HEK293T (cell line): Measurements from ENCODE around the gene CDK13.
"Not testable (repeated sequence)": the region's sequence is repeated elsewhere in the genome, so short reads cannot be mapped to it uniquely, and the experiment has no call there.

Source experiments
- CTCF ChIA-PET: fragments of 350-600 bp; formaldehyde crosslinking; extraction: SDS; loops from one replicate; lab custom pipeline; 2021; ENCODE audit warnings: antibody characterized with exemption, inconsistent platforms; lab: Yijun Ruan, JAX
- POLR2A ChIA-PET: fragments of 350-600 bp; formaldehyde crosslinking; extraction: SDS; loops from one replicate; lab custom pipeline; 2020; ENCODE audit warnings: antibody characterized with exemption, inconsistent platforms; lab: Yijun Ruan, JAX
- DNase-seq: peaks from one replicate; pipeline ENCODE4 v3.0.0; 2012; ENCODE audit warnings: mixed read lengths; ENCODE audit errors: extremely low spot score
- ARNT ChIP-seq: fragments of 450-650 bp; IDR thresholded peaks from 2 replicates; pipeline ENCODE4 v1.6.1; 2017; ENCODE audit warnings: mild to moderate bottlenecking
- BHLHE40 ChIP-seq: fragments of 450-650 bp; IDR thresholded peaks from 2 replicates; pipeline ENCODE4 v1.6.1; 2016; ENCODE audit warnings: mild to moderate bottlenecking, moderate library complexity, borderline replicate concordance
- CTBP1 ChIP-seq: fragments of 450-650 bp; IDR thresholded peaks from 2 replicates; pipeline ENCODE4 v1.6.1; 2016; ENCODE audit warnings: borderline replicate concordance
- ELF4 ChIP-seq: fragments of 450-650 bp; IDR thresholded peaks from 2 replicates; pipeline ENCODE4 v1.6.1; 2017; ENCODE audit warnings: antibody characterized with exemption
- FOXA1 ChIP-seq: fragments of 450-650 bp; IDR thresholded peaks from 2 replicates; pipeline ENCODE4 v1.6.1; 2016; ENCODE audit warnings: mild to moderate bottlenecking
- FOXK2 ChIP-seq: fragments of 450-650 bp; IDR thresholded peaks from 2 replicates; pipeline ENCODE4 v1.6.1; 2016; ENCODE audit warnings: mild to moderate bottlenecking
- FOXM1 ChIP-seq: fragments of 450-650 bp; IDR thresholded peaks from 2 replicates; pipeline ENCODE4 v1.6.1; 2017; ENCODE audit warnings: mild to moderate bottlenecking, borderline replicate concordance
- HDGF ChIP-seq: fragments of 450-650 bp; IDR thresholded peaks from 2 replicates; pipeline ENCODE4 v1.6.1; 2017; ENCODE audit warnings: antibody characterized with exemption, borderline replicate concordance
- L3MBTL2 ChIP-seq: fragments of 450-650 bp; conservative IDR thresholded peaks from 2 replicates; pipeline ENCODE4 v1.6.1; 2016; ENCODE audit warnings: mild to moderate bottlenecking
- LEF1 ChIP-seq: fragments of 450-650 bp; IDR thresholded peaks from 2 replicates; pipeline ENCODE4 v1.6.1; 2017; ENCODE audit warnings: mild to moderate bottlenecking, borderline replicate concordance
- NFRKB ChIP-seq: fragments of 450-650 bp; IDR thresholded peaks from 2 replicates; pipeline ENCODE4 v1.6.1; 2016; ENCODE audit warnings: mild to moderate bottlenecking, moderate library complexity
- PKNOX1 ChIP-seq: fragments of 450-650 bp; IDR thresholded peaks from 2 replicates; pipeline ENCODE4 v1.6.1; 2016
- SP1 ChIP-seq: fragments of 450-650 bp; IDR thresholded peaks from 2 replicates; pipeline ENCODE4 v1.6.1; 2017
- SUZ12 ChIP-seq: fragments of 450-650 bp; IDR thresholded peaks from 2 replicates; pipeline ENCODE4 v1.6.1; 2016; ENCODE audit warnings: mild to moderate bottlenecking
- TARDBP ChIP-seq: fragments of 450-650 bp; IDR thresholded peaks from 2 replicates; pipeline ENCODE4 v1.6.1; 2016
- ZNF384 ChIP-seq: fragments of 450-650 bp; IDR thresholded peaks from 2 replicates; pipeline ENCODE4 v1.6.1; 2016

Gene CDK13

GRCh38 chr7:40135317-40135610 is 185.2 kb downstream of the CDK13 start:
- no peak for DNase-seq
- CTCF ChIA-PET, result interaction anchor here (1.0 to 1.2 kb wide), 2 partner anchors 27 to 899 kb away, joined by 3 read pairs; no protein-coding TSS in a partner anchor
- POLR2A ChIA-PET, result interaction anchor here (1.0 to 1.3 kb wide), 3 partner anchors 10 to 184 kb away, joined by 5 to 6 read pairs (median 5); no protein-coding TSS in a partner anchor
- TF ChIP-seq ELF4 (no peak), FOXM1 (no peak)

GRCh38 chr7:40137563-40137962 is 187.5 kb downstream of the CDK13 start:
- CTCF ChIA-PET, result no interaction called here
- TF ChIP-seq TARDBP, result no peak
- no peak for TF ChIP-seq SUZ12
- no peak for TF ChIP-seq CTBP1
- TF ChIP-seq ELF4, result no peak
- no peak for TF ChIP-seq ZNF384
- TF ChIP-seq HDGF, result no peak
- no peak for TF ChIP-seq BHLHE40
- TF ChIP-seq PKNOX1, result no peak
- no peak for TF ChIP-seq FOXK2
- TF ChIP-seq ARNT, result no peak
- TF ChIP-seq SP1, result no peak
- no peak for TF ChIP-seq L3MBTL2
- no peak for DNase-seq
- POLR2A ChIA-PET, result no interaction called here

GRCh38 chr7:40138973-40139372 is 188.9 kb downstream of the CDK13 start:
- no peak for DNase-seq
- TF ChIP-seq HDGF (no peak), NFRKB (no peak), SUZ12 (no peak), PKNOX1 (no peak), CTBP1 (no peak), BHLHE40 (no peak), ELF4 (no peak), FOXA1 (no peak), FOXM1 (no peak), SP1 (no peak), LEF1 (no peak), TARDBP (no peak), ARNT (no peak), L3MBTL2 (no peak), FOXK2 (no peak)
- ChIA-PET POLR2A (no interaction called here), CTCF (no interaction called here)

- POLR2A ChIA-PET, DNase-seq, CTCF ChIA-PET: not testable (repeated sequence)
Measured at GRCh38 chr7:40139891-40140290, 189.8 kb downstream of the CDK13 start.

- CTCF ChIA-PET, POLR2A ChIA-PET, DNase-seq: not testable (repeated sequence)
Measured at GRCh38 chr7:40141916-40142315, 191.9 kb downstream of the CDK13 start.

- POLR2A ChIA-PET, CTCF ChIA-PET, DNase-seq: not testable (repeated sequence)
Measured at GRCh38 chr7:40145596-40146130, 195.6 kb downstream of the CDK13 start.

- TF ChIP-seq HDGF (no peak), BHLHE40 (no peak), SUZ12 (no peak), FOXM1 (no peak), ZNF384 (no peak), FOXK2 (no peak), FOXA1 (no peak), NFRKB (no peak), CTBP1 (no peak), ARNT (no peak), L3MBTL2 (no peak), ELF4 (no peak), PKNOX1 (no peak), SP1 (no peak), LEF1 (no peak), TARDBP (no peak)
- POLR2A ChIA-PET, result no interaction called here
- CTCF ChIA-PET, result no interaction called here
- no peak for DNase-seq
Measured at GRCh38 chr7:40147371-40148246, 197.6 kb downstream of the CDK13 start.

GRCh38 chr7:40148247-40148580 is 198.2 kb downstream of the CDK13 start:
- CTCF ChIA-PET, POLR2A ChIA-PET, DNase-seq: not testable (repeated sequence)
